HG03439 (cell line): ENCODE results near the gene ZSCAN2.

Experiments
- ATAC-seq: cut with Tn5 transposase; IDR thresholded peaks from one replicate; pipeline ENCODE4 v1.9.1; 2021; ENCODE audit warnings: mild to moderate bottlenecking, moderate library complexity; ENCODE audit not compliant: unreplicated experiment

The ZSCAN2 gene

GRCh38 chr15:84668221-84668982 lies 67.6 kb downstream of the ZSCAN2 start:
- no peak for ATAC-seq

GRCh38 chr15:84669726-84670125 lies 68.9 kb downstream of the ZSCAN2 start:
- no peak for ATAC-seq

- no peak for ATAC-seq
These were observed 70.4 kb downstream of the ZSCAN2 start for GRCh38 chr15:84671211-84671610.
